GM12892 (cell line): Measurements from ENCODE around the gene LSMEM2.

Experiments
- DNase-seq: peaks from one replicate; pipeline ENCODE4 v3.0.0; 2011; ENCODE audit not compliant: insufficient read length
- FAIRE-seq: peaks from 2 replicates; lab custom pipeline; 2011; peaks lifted over from hg19 to GRCh38; lab: Jason Lieb, UNC
- POLR2A ChIP-seq: IDR thresholded peaks from 2 replicates; pipeline ENCODE4 v1.6.1; 2011; ENCODE audit warnings: low read depth, low read length, control low read depth
- POLR2AphosphoS5 ChIP-seq: IDR thresholded peaks from 2 replicates; pipeline ENCODE4 v1.6.1; 2011; ENCODE audit warnings: low read depth, low read length, control low read depth
- TAF1 ChIP-seq: IDR thresholded peaks from 2 replicates; pipeline ENCODE4 v1.6.1; 2011; ENCODE audit warnings: low read depth, mild to moderate bottlenecking, control low read depth, low read length, borderline replicate concordance

LSMEM2 gene

DNA sequence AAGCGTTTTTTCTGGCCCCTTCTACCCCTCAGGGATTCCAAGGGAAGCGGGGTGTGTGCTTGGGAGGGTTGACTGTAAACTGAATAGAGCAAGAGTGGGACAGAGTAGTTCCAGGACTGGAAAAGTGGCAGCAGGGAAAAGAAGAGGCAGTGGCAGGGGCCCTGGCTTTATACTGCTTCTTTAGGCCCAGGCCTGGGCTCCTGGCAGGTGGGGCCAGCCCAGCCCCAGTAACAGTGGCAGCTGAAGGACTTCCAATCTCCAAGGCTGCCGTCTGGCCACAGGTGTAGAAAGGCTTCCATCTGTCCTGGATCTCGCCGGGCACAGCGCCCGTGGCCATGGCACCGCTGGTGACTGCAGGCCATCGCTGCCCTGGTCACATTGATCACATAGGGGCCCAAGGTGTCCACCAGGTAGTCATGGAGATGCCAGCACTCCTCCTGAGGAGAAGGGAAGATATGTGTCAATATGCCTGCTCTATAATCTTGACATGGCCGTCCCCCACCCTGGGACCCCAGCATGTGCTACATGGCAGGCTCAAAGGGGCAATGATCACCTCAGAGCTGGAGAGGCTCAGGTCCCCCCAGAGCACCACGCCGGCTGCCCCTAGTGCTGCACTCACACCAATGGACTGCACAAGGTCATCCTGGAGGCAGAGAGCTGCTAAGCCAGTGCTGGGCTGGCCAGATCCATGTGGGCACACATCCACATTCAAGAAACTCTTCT, 14.4 kb downstream of the LSMEM2 start:
- TF ChIP-seq POLR2A (no peak), POLR2AphosphoS5 (no peak), TAF1 (no peak)
- FAIRE-seq (no peak), DNase-seq (no peak)

DNA sequence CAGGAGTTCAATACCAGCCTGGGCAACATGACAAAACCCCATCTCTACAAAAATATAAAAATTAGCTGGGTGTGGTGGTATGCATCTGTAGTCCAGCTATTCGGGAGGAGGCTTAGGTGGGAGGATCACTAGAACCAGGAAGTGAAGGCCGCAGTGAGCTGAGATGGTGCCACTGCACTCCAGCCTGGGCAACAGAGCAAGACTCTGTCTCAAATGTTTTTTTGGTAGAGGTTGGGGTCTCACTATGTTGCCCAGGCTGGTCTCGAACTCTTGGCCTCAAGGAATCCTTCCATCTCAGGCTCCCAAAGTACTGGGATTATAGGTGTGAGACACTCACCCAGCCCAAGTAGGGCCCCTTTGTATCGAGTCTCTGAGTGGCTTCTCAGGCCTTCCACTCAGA, 15.2 kb downstream of the LSMEM2 start:
- TF ChIP-seq TAF1: no peak
- TF ChIP-seq POLR2A: no peak
- TF ChIP-seq POLR2AphosphoS5: no peak
- DNase-seq: no peak
- no peak for FAIRE-seq

DNA sequence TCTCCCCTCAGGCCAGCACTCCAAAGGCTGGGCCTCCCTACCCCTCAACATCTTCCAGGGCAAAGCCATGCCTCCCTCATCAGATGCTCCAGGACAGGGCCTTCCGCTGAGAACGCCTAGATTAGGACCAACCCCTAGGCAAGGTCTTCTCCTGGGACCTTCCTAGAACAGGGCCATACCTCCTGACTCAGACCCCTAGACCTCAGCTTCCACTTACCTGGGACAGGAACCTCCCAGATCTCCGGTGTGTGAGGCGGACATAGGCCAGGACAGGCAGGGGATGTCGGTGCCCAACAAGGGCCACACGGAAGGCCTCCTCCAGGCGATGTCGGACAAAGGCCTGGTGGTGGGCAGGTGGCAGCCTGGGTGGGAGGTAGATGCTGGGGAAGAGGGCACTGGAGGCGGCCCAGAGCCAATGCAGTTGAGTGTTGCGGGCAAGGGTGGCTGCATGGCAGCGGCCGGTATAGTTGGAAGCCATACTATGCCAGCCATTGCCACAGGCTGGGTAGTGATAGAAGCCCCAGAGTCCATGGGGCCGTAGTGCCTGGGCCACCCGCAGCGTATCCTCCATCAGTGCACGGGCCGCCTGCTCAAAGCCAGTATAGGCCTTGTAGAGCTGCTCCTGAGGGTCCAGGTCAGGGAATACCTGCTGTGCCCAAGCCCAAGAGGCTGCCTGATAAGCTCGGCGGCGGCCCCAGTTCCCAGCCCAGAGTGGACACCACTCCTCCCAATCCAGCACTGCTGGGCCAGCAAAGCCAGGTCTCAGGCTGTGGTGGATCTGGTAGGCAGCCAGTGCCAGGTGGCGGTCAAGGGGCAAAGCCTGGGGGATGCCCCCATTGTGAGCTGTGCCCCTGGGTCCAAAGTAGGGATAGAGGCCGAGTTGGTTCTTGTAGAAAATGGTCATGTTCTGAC, 15.9 kb downstream of the LSMEM2 start:
- TF ChIP-seq POLR2AphosphoS5 (no peak), TAF1 (no peak), POLR2A (no peak)
- DNase-seq (no peak), FAIRE-seq (no peak)

DNA sequence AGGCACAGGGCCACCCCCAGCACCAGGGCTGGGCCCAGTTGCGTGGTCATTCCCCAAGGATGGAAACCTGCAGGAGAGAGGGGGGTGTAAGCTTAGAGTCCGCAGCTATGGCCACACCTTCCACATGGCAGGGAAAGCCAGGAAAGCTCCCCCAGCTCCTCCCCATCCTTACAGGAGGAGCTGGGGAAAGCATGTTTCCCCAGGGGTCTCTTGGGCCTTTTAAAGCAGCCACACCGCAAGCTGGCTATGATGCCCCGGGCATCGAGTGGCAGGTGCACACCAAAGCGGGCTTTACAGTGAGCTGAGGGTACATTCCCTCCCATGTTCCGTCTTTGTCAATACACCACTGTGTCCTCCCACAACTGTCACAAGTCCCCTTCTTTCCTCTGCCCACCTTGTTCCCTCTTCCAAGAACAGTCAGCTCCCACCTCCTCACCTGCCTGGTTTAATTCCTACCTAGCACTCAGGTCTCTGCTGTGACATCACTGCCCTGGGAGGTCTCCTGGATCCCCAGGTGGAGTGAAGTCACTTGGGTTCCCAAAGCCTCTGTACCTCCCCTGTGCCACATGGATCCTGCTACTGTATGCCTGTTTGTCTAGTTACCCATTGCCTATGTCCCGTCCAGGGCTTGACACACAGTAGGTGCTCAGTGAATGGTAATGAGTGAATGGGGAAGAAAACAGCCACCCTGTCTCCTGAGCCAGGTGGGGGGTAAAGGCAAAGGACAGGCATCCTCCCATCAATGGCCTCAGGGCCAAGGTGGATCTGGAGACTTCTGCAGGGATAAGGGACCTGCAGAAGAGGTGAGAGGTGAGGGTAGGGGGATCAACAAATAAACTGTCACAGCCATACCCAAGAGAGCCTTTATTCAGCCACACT, 16.9 kb downstream of the LSMEM2 start:
- TF ChIP-seq POLR2A (no peak), POLR2AphosphoS5 (no peak), TAF1 (no peak)
- FAIRE-seq (no peak), DNase-seq (no peak)

DNA sequence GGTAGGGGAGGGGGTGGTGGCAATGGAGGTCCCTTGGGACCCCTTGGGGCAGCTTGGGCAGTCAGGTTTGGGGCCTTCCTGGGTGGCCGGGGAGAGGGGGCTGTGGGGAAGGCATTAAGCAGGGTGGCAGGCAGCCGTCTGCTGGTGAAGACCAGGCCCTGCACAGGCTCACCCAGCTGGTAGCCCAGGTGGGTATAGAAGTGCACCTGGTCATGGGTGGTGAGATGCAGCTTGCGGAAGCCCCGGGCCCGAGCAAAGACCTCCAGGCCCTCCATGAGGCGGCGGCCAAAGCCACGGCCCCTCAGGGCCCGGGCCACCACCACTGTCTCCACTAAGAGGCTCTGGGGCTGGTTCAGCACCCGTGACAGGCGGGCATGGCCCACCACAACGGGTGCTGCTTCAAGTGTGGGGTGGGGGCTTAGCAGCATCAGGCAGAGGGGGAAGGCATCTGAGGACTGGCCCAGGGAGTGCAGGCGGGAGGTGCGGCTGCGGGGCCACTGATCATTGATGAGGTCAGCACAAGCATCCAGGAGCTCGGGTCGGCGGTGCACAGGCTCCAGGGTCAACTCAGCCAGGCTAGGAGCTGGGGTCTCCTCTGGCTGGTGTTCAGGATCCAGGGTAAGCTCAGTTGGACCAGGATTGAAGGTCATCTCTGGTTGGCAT, 18.0 kb downstream of the LSMEM2 start:
- no peak for TF ChIP-seq TAF1
- no peak for TF ChIP-seq POLR2AphosphoS5
- TF ChIP-seq POLR2A: no peak
- DNase-seq (no peak), FAIRE-seq (no peak)

DNA sequence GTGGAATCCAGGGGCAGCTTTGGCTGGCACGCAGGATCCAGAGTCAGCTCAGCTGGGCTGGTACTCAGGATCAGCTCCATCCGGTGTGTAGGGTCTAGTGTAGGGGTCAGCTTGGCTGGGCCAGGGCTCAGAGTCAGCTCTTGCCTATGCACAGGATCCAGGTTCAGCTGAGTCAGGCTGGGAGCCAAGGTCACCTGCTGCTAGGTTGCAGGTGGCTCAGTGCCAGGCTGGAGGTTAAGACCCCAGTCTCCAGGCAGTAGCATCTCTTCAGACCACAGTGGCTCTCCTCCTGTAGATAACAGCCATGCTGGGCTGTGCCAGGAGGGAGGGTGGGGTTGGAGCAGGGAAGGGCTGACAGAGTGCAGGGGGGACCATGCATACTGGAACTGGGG, 18.5 kb downstream of the LSMEM2 start:
- TF ChIP-seq TAF1 (no peak), POLR2AphosphoS5 (no peak), POLR2A (no peak)
- DNase-seq (no peak), FAIRE-seq (no peak)

DNA sequence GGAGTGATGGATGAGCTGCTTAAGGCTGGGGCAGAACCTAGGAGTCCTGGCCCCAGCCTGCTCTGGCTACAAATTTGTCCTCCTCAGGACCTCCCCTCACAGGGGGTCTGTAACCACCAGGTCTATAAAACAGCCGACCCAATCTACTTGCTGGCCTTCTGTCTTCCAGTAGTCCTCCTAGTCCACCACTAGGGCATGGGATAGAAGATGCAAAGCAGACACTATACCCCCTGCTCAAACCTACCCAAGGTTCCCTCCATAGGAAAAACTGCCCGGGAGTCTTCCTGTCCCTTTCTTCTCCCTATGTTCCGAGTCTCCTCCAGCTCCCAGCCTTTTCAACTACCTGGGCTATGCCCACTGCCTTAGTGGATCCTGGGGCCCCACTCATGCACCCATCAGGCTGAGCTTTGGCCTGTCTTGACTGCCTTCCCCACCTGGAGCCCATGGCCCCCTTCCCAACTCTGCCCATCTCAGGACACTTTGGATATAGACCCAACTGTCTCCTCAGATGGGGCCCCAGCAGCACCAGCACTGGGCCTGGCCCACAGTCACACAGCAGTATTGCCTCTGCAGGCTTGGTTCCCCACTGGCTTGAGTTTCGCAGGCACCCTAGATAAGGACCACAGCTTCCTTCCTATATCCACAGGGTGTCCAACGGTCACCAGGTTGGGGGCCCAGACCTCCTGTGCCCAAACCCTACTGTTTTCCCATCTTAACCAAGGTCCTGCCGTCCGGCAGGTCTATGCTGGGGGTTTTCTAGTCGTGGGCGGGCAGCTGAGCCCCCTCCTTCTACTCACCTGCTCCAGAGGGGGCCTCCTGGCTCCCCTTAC, 19.2 kb downstream of the LSMEM2 start:
- TF ChIP-seq TAF1: no peak
- no peak for TF ChIP-seq POLR2AphosphoS5
- TF ChIP-seq POLR2A: no peak
- FAIRE-seq: peak; percentile 57
- no peak for DNase-seq

DNA sequence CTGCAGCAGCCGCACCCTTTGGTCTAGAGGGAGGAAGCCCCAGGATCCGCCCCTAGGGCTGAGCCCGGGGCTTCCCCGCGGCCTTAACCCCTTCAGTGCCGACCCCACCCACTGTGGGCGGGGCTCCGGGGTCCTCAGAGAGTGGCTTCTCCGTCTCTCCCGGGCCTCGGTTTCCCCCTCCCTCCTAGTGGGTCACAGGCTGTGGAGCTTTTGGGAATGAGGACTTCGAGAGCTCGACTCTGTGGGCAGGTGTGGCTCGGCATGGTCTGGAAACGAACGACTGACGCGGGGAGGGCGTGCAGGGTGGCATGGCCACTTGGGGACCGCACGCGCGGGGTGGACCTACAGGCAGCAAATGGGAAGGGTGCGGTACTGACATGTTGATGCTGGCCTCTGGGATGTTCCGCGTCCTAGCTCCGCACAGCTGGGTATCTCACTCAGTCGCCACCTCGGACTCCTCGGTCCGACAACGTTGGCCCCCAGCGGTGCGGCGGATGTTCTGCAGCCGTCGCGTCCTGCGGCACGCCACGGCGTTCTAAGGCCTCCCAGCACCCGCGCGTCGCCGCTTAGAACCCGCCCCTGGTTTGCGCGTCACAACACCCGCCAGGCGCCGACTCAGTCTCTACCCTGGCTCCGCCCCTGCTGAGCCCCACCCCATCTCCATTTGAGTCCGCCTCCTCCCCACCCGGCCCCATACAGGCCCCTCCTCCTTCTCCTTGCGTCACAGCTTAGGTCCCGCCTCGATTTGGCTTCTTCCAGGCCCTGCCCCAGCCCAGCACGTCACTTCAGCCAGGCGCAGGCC, 20.1 kb downstream of the LSMEM2 start, which contains the start of the genes HYAL3 and NAA80:
HYAL3 (minus strand) TSS at position 570 of the 802 bp plus-strand sequence. CDS start 3,803 bp downstream, outside the sequence.
NAA80 (minus strand) TSS at position 570 of the 802 bp plus-strand sequence. CDS start 1,942 bp downstream, outside the sequence.
- FAIRE-seq (peak; percentile 99), DNase-seq (peak; percentile 95)
- TF ChIP-seq POLR2A (peak; percentile 94), POLR2AphosphoS5 (peak; percentile 91), TAF1 (peak; percentile 50; the same call in 1 of the 2 replicates)

DNA sequence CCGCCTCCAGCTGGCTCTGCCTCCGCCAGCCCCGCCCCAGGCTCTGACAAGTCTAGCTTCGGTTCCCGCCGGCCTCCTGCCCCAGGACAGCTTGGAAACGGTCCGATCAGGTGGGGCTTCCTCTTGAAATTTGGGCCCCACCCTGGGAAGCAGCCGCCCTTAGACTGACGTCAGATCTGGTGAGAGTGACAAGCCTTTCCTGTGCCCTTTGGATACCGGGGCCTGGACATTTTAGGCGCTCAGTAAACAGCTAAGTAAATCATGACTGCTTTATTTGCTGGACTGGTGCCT, 20.7 kb downstream of the LSMEM2 start:
- no peak for DNase-seq
- TF ChIP-seq POLR2A (no peak), POLR2AphosphoS5 (no peak), TAF1 (no peak)
- FAIRE-seq: no peak
